Measurements from ENCODE around the gene TBC1D20.

DNA sequence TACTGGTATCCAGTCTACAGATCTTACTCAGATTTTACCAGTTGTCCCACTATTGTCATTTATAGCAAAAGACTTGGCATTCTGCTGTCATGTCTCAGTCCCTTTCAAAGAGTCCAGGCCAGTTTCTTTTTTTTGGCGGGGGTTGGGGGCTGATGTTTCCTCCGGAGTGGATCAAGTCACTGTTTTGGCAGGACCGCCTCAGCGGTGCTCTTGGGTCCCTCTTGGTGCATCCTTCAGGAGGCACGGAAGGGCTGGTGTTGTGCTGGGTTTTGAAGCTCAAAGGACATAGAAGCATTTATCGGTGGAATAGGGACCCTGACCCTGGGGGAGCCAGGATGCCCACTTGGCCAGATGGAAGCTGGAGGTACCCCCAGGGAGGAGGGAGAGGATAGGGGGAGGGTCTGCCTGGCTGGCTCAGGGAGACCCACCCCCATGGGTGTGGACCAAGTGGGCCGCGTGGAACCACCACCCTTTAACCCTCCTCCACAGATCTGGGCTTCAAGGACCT is 43.4 kb downstream of the TBC1D20 start:
- TF ChIP-seq, protein P1, sequence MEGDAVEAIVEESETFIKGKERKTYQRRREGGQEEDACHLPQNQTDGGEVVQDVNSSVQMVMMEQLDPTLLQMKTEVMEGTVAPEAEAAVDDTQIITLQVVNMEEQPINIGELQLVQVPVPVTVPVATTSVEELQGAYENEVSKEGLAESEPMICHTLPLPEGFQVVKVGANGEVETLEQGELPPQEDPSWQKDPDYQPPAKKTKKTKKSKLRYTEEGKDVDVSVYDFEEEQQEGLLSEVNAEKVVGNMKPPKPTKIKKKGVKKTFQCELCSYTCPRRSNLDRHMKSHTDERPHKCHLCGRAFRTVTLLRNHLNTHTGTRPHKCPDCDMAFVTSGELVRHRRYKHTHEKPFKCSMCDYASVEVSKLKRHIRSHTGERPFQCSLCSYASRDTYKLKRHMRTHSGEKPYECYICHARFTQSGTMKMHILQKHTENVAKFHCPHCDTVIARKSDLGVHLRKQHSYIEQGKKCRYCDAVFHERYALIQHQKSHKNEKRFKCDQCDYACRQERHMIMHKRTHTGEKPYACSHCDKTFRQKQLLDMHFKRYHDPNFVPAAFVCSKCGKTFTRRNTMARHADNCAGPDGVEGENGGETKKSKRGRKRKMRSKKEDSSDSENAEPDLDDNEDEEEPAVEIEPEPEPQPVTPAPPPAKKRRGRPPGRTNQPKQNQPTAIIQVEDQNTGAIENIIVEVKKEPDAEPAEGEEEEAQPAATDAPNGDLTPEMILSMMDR (IDR thresholded peaks at IDR 0.05): no peak
- no peak for TF ChIP-seq POLR2A (IDR thresholded peaks at IDR 0.05)
- TF ChIP-seq EP300 (IDR thresholded peaks at IDR 0.05): no peak
